ENCODE measurements around the gene MAGEE1. TPM values are rescaled to one million over a fixed set of nuclear protein-coding genes. Genes with fewer than 3 reads are reported as not detected.

The MAGEE1 gene
- total and polyA plus RNA-seq, 4 donors = 0.25 to 6.1 (median 4.7) TPM

GRCh38 chrX:76439188-76439587 is 11.7 kb downstream of the MAGEE1 start:
- Histone ChIP-seq H3K36me3 (ENCODE audit: control insufficient read depth in 1 of 2, insufficient read depth in 2 of 2, low read length in 1 of 2) (no peaks in the 10 kb centered on the region), H3K9me3 (ENCODE audit: control insufficient read depth, low read length) (no peaks in the 10 kb centered on the region), H3K4me1 (ENCODE audit: control insufficient read depth in 1 of 2, insufficient read depth in 2 of 2, low read length in 2 of 2) (no peaks in the 10 kb centered on the region), H3K27me3 (ENCODE audit: control insufficient read depth in 1 of 2, insufficient read depth in 2 of 2, low read length in 1 of 2) (no peaks in the 10 kb centered on the region), H3K4me3 (ENCODE audit: low read length in 2 of 2) (no peak overlapping the region), H3K27ac (ENCODE audit: low read depth in 1 of 2, low read length in 2 of 2) (no peak overlapping the region)
- DNase-seq (no peak), ATAC-seq (ENCODE audit: low FRiP score) (no peak)
- intact Hi-C loops (cut with DNase I) = no loop called here

- no peak for ATAC-seq (ENCODE audit: low FRiP score)
- no peaks in the 10 kb centered on the region for H3K27me3 ChIP-seq (ENCODE audit: control insufficient read depth in 1 of 2, insufficient read depth in 2 of 2, low read length in 1 of 2)
- intact Hi-C loops (cut with DNase I) = loop anchor here in 1 of 2 donors (2.0 kb wide), 1 partner anchor 175 kb away; no protein-coding TSS in a partner anchor
- no peak overlapping the region for H3K27ac ChIP-seq (ENCODE audit: low read depth in 1 of 2, low read length in 2 of 2)
- peak in 1 of 2 donors; percentile 40 for DNase-seq
- H3K36me3 ChIP-seq (ENCODE audit: control insufficient read depth in 1 of 2, insufficient read depth in 2 of 2, low read length in 1 of 2) = no peaks in the 10 kb centered on the region
- no peaks in the 10 kb centered on the region for H3K4me1 ChIP-seq (ENCODE audit: control insufficient read depth in 1 of 2, insufficient read depth in 2 of 2, low read length in 2 of 2)
- H3K4me3 ChIP-seq (ENCODE audit: low read length in 2 of 2) = no peak overlapping the region
- WGBS, 2 donors = 49 to 66% methylated on average over 2 of the region's 2 CpGs
- no peaks in the 10 kb centered on the region for H3K9me3 ChIP-seq (ENCODE audit: control insufficient read depth, low read length)
Observed at GRCh38 chrX:76453737-76454406, 26.4 kb downstream of the MAGEE1 start.

GRCh38 chrX:76454456-76454927 is 27.0 kb downstream of the MAGEE1 start:
- DNase-seq (no peak), ATAC-seq (ENCODE audit: low FRiP score) (no peak)
- Histone ChIP-seq H3K27me3 (ENCODE audit: control insufficient read depth in 1 of 2, insufficient read depth in 2 of 2, low read length in 1 of 2) (no peaks in the 10 kb centered on the region), H3K4me3 (ENCODE audit: low read length in 2 of 2) (no peak overlapping the region), H3K9me3 (ENCODE audit: control insufficient read depth, low read length) (no peaks in the 10 kb centered on the region), H3K4me1 (ENCODE audit: control insufficient read depth in 1 of 2, insufficient read depth in 2 of 2, low read length in 2 of 2) (no peaks in the 10 kb centered on the region), H3K36me3 (ENCODE audit: control insufficient read depth in 1 of 2, insufficient read depth in 2 of 2, low read length in 1 of 2) (no peaks in the 10 kb centered on the region), H3K27ac (ENCODE audit: low read depth in 1 of 2, low read length in 2 of 2) (no peak overlapping the region)
- intact Hi-C loops (cut with DNase I) = loop anchor here in 1 of 2 donors (2.0 kb wide), 1 partner anchor 176 kb away; no protein-coding TSS in a partner anchor
- WGBS, 2 donors = 17 to 24% methylated on average over 3 of the region's 3 CpGs

- no peaks in the 10 kb centered on the region for H3K9me3 ChIP-seq (ENCODE audit: control insufficient read depth, low read length)
- H3K4me1 ChIP-seq (ENCODE audit: control insufficient read depth in 1 of 2, insufficient read depth in 2 of 2, low read length in 2 of 2) = no peaks in the 10 kb centered on the region
- 30 to 61% methylated on average over 2 of the region's 2 CpGs for WGBS, 2 donors
- H3K36me3 ChIP-seq (ENCODE audit: control insufficient read depth in 1 of 2, insufficient read depth in 2 of 2, low read length in 1 of 2) = no peaks in the 10 kb centered on the region
- ATAC-seq (ENCODE audit: low FRiP score) (no peak), DNase-seq (no peak)
- no peak overlapping the region for H3K4me3 ChIP-seq (ENCODE audit: low read length in 2 of 2)
- no peaks in the 10 kb centered on the region for H3K27me3 ChIP-seq (ENCODE audit: control insufficient read depth in 1 of 2, insufficient read depth in 2 of 2, low read length in 1 of 2)
- no peak overlapping the region for H3K27ac ChIP-seq (ENCODE audit: low read depth in 1 of 2, low read length in 2 of 2)
- intact Hi-C loops (cut with DNase I) = no loop called here
Observed at GRCh38 chrX:76477353-76477752, 49.8 kb downstream of the MAGEE1 start.

Data from aorta (tissue), 5 donors.